Prostate gland (tissue), 2 donors: ENCODE measurements around the gene LYRM9. TPM values are rescaled to one million over a fixed set of nuclear protein-coding genes. Genes with fewer than 3 reads are reported as not detected.
A peak's percentile ranks its signal among the peaks of the same experiment; 100 is the strongest.

Experiments used
- DNase-seq: peaks from one replicate; pipeline ENCODE4 v3.0.0-alpha.2; 2019; ENCODE audit warnings: low spot score
- H3K27ac ChIP-seq, 2 donors: fragments of 200-600 bp; sonication (generic); 2 replicates each; pipeline ENCODE4 v1.5.1; 2017 to 2019
- H3K27me3 ChIP-seq: fragments of 200-600 bp; sonication (generic); replicated peaks from 2 replicates; pipeline ENCODE4 v1.5.1; 2019; ENCODE audit not compliant: insufficient read depth
- H3K36me3 ChIP-seq, 2 donors: fragments of 200-600 bp; sonication (generic); 1 replicate in 1 of 2; 2 replicates in 1 of 2; pipeline versions ENCODE4 v1.5.1 to v1.8.1; 2017 to 2019
- H3K4me1 ChIP-seq: fragments of 200-600 bp; sonication (generic); replicated peaks from 2 replicates; pipeline ENCODE4 v1.5.1; 2019
- H3K4me3 ChIP-seq, 2 donors: fragments of 200-600 bp; sonication (generic); 2 replicates each; pipeline ENCODE4 v1.5.1; 2017 to 2019
- H3K9me3 ChIP-seq: fragments of 200-600 bp; sonication (generic); 2 replicates; pipeline ENCODE4 v1.5.1; 2017
- POLR2A ChIP-seq: fragments of 450-650 bp; IDR thresholded peaks from one replicate; pipeline ENCODE4 v1.6.1; 2016; ENCODE audit warnings: antibody characterized with exemption, mild to moderate bottlenecking
- POLR2AphosphoS5 ChIP-seq: sonication (generic); formaldehyde crosslinking; IDR thresholded peaks from one replicate; pipeline ENCODE4 v1.6.1; 2017; ENCODE audit warnings: antibody characterized with exemption
- WGBS: methylation state at CpG from one replicate; pipeline ENCODE4 v1.1.5; 2018; 5-methylcytosine and 5-hydroxymethylcytosine counted together
- intact Hi-C: fragments of 100-400 bp; cut with DNase I; formaldehyde crosslinking; loops from one replicate; pipeline ENCODE4 v1.14.2; 2022
- total RNA-seq, 2 donors: library from RNA; depleted of rRNA; stranded (reverse); fragments of >200 nt; gene quantifications; one replicate each; pipeline ENCODE4 v1.1.0, GENCODE V29; 2016
- TF ChIP-seq, protein P1 (sequence below), 4 experiments: fragments of 200-600 bp in 2 of 4; fragments of 450-650 bp in 2 of 4; sonication (generic) in 2 of 4; IDR thresholded peaks; 1 replicate in 3 of 4; 2 replicates in 1 of 4; pipeline ENCODE4 v1.5.1; 2016 to 2019; ENCODE audit warnings: antibody characterized with exemption in 4 of 4, mild to moderate bottlenecking in 2 of 4, moderate library complexity in 2 of 4

LYRM9 gene
- total RNA-seq, 2 donors from 2014 or later: 26.1 to 30.9 TPM

- no peak overlapping the region for H3K27ac ChIP-seq
- DNase-seq: no peak
- 93% methylated on average over 1 of the region's 1 CpG for WGBS
- TF ChIP-seq, protein P1, sequence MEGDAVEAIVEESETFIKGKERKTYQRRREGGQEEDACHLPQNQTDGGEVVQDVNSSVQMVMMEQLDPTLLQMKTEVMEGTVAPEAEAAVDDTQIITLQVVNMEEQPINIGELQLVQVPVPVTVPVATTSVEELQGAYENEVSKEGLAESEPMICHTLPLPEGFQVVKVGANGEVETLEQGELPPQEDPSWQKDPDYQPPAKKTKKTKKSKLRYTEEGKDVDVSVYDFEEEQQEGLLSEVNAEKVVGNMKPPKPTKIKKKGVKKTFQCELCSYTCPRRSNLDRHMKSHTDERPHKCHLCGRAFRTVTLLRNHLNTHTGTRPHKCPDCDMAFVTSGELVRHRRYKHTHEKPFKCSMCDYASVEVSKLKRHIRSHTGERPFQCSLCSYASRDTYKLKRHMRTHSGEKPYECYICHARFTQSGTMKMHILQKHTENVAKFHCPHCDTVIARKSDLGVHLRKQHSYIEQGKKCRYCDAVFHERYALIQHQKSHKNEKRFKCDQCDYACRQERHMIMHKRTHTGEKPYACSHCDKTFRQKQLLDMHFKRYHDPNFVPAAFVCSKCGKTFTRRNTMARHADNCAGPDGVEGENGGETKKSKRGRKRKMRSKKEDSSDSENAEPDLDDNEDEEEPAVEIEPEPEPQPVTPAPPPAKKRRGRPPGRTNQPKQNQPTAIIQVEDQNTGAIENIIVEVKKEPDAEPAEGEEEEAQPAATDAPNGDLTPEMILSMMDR (IDR thresholded peaks at IDR 0.05): no peak
- TF ChIP-seq POLR2A (no peak), POLR2AphosphoS5 (no peak)
- H3K9me3 ChIP-seq: no peaks in the 10 kb centered on the region
- no peak overlapping the region for H3K4me3 ChIP-seq
- no peaks in the 10 kb centered on the region for H3K36me3 ChIP-seq
- H3K27me3 ChIP-seq: no peaks in the 10 kb centered on the region
- intact Hi-C loops: loop anchor here (10.0 kb wide), 1 partner anchor 459 kb away; the partner anchor contains the start of gene POLDIP2
- no peaks in the 10 kb centered on the region for H3K4me1 ChIP-seq
These were observed 2.9 kb upstream of the LYRM9 start for GRCh38 chr17:27895940-27896535.

- no peak for DNase-seq
- 29% methylated on average over 8 of the region's 8 CpGs for WGBS
- intact Hi-C loops: loop anchor here (10.0 kb wide), 1 partner anchor 459 kb away; the partner anchor contains the start of gene POLDIP2
- H3K36me3 ChIP-seq: no peaks in the 10 kb centered on the region
- H3K27ac ChIP-seq: no peak overlapping the region
- TF ChIP-seq, protein P1 (IDR thresholded peaks at IDR 0.05): no peak
- TF ChIP-seq POLR2AphosphoS5 (no peak), POLR2A (no peak)
- H3K27me3 ChIP-seq: no peaks in the 10 kb centered on the region
- no peaks in the 10 kb centered on the region for H3K4me1 ChIP-seq
- no peaks in the 10 kb centered on the region for H3K9me3 ChIP-seq
- no peak overlapping the region for H3K4me3 ChIP-seq
These were observed 2.1 kb upstream of the LYRM9 start for GRCh38 chr17:27895123-27895895.

DNA sequence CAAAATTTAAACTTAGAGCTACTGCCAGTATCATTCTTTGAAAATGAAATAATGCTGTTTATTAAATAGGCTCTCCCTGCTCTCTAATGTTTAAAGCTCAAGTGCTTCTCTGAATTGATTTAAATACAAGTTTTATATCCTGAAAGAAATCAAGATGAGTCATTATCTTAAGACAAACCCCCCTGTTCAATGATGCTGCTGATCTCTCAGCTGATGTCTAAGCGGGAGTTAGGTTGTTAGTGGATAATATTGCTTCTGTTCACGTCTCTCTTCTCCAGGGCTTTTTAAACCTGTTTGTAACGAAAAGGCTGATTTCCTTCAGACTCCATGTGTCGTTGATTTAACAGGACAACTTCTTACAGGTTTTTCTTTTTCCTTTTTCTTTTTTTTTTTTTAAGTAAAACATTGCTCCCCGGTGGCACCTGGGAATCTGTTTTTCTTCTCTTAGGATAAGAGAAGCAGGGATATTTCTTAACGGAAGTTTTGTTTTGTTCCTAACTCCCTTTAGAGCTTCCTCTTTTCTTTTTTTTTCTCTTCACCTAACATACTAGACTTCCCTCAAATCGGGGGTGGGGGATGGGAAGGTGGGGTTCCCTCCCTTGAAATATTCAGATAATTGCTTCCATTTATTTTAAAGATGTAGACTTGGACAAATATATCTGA, 807 bp upstream of the LYRM9 start:
- Histone ChIP-seq H3K4me3 (no peak overlapping the region), H3K9me3 (no peaks in the 10 kb centered on the region), H3K27me3 (no peaks in the 10 kb centered on the region), H3K4me1 (no peaks in the 10 kb centered on the region), H3K36me3 (no peaks in the 10 kb centered on the region), H3K27ac (no peak overlapping the region)
- intact Hi-C loops: loop anchor here (10.0 kb wide), 1 partner anchor 461 kb away; the partner anchor contains the start of gene POLDIP2
- DNase-seq: no peak
- TF ChIP-seq POLR2AphosphoS5 (no peak), POLR2A (no peak)
- TF ChIP-seq, protein P1 (IDR thresholded peaks at IDR 0.05): no peak
- WGBS: 15% methylated on average over 7 of the region's 7 CpGs

DNA sequence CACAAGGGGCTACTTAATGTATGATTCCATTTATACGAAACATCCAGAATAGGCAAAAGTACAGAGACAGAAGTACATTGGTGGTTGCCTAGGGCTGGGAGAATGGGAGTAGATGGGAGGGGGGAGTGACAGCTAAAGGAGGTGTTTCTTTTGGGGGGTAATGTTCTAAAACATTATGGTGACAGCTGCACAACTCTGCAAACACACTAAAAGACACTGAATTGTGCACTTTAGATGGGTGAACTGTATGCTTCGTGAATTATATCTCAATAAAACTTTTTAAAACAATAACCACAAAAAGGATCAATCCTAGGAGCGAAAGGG, 661 bp downstream of the LYRM9 start:
- TF ChIP-seq, protein P1 (IDR thresholded peaks at IDR 0.05): no peak
- no peak for TF ChIP-seq POLR2AphosphoS5
- no peak for TF ChIP-seq POLR2A
- intact Hi-C loops: loop anchor here (10.0 kb wide), 1 partner anchor 462 kb away; the partner anchor contains the start of gene POLDIP2
- Histone ChIP-seq H3K9me3 (no peaks in the 10 kb centered on the region), H3K36me3 (no peaks in the 10 kb centered on the region), H3K27ac (peak overlapping the region; percentile 71 to 77), H3K4me1 (no peaks in the 10 kb centered on the region), H3K4me3 (peak overlapping the region; percentile 61 to 83), H3K27me3 (no peaks in the 10 kb centered on the region)
- WGBS: 24% methylated on average over 3 of the region's 3 CpGs
- no peak for DNase-seq
